GM21526 (cell line): ENCODE results near the gene GALNT9.
"Not testable (repeated sequence)": the region's sequence is repeated elsewhere in the genome, so short reads cannot be mapped to it uniquely, and the experiment has no call there.

Experiments
- ATAC-seq: cut with Tn5 transposase; IDR thresholded peaks from one replicate; pipeline ENCODE4 v1.9.1; 2021; ENCODE audit warnings: moderate library complexity; ENCODE audit not compliant: unreplicated experiment, low FRiP score

Gene GALNT9

GRCh38 chr12:132359551-132359950 is 30.2 kb upstream of the GALNT9 start:
- no peak for ATAC-seq

DNA sequence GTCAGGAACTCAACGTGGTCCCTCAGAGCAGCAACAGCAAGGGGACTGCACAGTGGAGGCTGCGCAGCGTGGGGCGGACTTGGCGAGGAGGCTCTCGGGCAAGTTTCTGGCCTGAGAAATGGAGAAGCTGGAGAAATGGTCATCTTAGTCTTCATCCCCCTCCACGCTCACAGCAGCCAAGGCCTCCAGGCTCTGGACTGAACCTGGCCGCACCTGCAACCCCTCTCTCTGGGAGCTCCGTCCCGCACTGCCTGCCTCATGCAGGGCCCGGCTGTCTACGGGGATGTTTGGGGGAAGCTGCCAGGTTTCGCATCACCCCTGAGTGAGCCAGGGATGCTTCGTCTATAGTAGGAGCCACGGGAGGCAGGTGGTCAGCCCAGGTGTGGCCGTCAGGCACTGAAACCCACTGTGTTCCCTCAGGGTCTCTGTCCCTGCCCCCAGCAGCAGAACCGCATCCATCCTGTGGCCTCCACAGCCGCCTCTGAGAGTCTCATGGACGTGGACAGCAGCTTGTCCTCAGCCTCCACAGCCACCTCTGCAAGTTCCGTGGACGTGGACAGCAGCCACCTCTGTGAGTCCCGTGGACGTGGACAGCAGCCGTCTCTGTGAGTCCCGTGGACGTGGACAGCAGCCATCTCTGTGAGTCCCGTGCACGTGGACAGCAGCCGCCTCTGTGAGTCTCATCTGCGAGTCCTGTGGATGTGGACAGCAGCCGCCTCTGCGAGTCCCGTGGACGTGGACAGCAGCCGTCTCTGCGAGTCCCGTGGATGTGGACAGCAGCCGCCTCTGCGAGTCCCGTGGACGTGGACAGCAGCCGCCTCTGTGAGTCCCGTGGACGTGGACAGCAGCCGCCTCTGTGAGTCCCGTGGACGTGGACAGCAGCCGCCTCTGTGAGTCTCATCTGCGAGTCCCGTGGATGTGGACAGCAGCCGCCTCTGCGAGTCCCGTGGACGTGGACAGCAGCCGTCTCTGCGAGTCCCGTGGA is 29.1 kb upstream of the GALNT9 start:
- ATAC-seq, result not testable (repeated sequence)

- ATAC-seq, result no peak
Observed at GRCh38 chr12:132357623-132358186, 28.3 kb upstream of the GALNT9 start.

- no peak for ATAC-seq
Observed at GRCh38 chr12:132356691-132357622, 27.6 kb upstream of the GALNT9 start.

GRCh38 chr12:132355742-132356681 is 26.6 kb upstream of the GALNT9 start:
- ATAC-seq, result no peak

- ATAC-seq, result no peak
Observed at GRCh38 chr12:132354982-132355680, 25.7 kb upstream of the GALNT9 start.

DNA sequence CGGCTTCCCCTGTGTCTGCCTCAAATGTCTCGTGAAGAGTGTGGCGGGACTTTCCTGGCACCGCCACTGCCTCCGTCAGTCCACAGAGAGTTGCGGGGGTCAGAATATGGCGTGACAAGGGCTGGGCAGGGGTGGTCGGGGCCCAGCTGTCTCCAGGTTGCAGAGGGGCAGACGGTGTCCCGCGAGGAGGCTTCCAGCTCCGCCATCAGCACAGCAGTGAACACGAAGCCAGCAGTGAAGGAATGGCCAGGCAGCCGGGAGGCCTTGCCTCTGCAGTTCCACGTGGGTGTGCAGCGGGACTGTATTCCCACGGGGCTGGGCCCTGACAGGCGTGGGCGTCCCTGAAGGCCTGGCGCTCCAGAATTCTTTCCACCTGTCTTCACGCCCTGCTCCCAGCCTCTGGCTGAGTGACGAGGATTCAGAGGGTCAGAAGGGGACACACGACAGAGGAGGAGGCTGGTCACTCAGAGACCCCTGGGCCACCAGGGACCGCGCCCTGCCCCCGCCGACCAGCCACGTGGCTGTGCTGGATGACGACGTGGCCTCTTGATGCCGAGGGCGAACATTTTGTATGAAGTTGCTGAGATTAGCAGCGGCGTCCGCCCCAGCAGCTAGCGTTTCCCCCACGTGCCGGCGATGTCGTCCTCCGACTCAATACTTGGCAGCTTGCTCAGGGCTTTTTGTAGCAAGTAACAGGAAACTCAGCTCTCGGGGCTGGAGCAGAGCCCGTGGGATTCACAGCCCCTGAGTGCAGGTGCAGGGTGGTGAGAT is 25.0 kb upstream of the GALNT9 start:
- no peak for ATAC-seq

DNA sequence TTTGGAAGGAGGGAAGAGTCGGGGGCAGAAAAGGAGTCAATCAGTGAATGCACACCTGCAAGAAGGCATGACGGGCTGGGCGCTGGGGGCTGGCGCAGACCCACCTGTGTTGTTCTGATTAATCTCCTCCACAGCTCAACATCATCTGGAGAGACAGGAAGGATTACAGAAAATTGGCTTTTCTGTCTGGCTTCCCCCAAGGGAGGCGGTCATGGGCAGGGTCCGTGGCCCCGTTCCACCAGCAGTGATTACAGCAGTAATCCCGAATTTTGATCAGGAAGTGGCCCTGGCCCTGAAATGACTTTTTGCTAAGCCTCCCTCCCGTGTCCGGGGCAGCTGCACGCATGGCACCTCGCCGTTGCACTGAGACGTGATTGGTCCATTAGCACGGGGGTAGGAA is 24.4 kb upstream of the GALNT9 start:
- ATAC-seq, result no peak

DNA sequence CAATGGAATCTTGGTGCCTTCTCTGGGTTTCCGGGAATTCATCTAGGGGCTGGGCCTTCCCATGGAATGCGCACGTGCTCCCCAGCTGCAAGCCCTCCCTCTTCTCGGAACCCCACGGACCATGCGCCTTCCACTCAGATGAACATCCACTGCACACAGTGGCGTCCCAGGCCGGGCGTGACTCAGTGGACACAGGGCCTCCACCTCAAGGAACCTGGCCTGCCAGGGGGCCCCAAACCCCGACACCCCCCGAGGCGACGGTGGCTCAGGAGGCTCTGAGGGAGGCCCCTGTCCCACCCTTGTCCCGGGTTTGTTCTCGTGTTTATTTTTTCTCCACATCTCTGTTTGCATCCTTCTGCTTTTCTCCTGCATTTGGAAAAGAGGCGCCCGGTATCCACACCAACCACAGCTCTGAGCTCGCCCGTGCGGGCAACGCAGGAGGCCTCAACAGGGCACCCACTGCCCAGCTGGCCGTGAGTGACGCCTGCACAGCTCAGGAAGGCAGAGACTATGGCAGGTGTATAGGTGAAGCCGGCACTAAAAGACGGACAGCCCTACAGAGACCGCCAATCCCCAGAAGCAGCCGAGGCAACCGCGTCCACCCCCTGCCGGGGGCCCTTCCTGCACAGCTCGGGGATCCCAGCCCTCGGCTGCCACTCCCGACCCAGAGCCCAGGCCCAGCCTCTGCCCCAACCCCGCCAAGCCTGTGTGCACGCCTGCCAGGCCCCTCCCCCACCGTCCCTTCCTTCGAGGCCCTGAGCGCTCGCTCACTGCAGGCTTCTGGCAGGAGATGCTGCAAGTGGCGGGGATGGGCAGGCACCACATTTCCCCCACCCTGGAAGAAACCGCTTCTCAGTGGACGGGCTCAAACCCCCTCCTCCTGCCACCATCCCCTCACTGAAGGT is 23.8 kb upstream of the GALNT9 start:
- ATAC-seq, result no peak

DNA sequence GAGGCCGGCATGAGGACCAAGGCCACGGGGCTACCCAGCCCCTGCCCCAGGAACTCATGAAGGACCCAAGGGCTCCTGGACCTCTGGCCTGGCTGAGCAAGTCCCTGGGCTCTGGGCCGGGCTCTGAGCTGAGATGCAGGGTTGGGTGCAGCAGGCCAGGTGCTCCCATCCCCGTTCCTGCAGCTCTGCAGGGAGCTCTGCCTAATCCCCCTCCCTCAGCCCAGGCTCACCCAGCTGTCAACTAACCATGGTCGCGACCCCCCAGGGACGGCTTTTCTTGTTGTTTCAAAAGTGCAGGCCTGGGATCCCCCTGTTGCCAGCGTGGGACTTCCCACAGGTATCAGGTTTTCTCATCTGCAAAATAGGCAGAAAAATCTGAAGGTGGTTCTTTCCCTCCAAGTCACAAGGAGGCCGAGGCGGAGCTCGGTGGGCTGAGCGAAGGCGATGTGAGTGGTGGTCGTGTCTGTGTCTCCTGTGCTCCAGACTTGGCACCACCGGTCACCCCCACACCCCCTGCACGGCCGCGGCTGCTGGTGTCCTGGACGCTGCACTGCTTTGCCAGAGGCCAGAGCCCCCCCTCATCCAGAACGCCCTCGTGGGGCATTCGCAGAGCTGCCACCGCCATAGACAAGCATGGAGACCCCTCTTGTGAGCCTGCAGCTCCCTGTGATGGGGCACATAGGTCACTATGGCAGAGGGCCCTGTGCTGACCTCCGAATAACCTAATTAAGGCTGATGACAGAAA is 22.5 kb upstream of the GALNT9 start:
- no peak for ATAC-seq

GRCh38 chr12:132349501-132350131 is 20.2 kb upstream of the GALNT9 start:
- ATAC-seq, result no peak

DNA sequence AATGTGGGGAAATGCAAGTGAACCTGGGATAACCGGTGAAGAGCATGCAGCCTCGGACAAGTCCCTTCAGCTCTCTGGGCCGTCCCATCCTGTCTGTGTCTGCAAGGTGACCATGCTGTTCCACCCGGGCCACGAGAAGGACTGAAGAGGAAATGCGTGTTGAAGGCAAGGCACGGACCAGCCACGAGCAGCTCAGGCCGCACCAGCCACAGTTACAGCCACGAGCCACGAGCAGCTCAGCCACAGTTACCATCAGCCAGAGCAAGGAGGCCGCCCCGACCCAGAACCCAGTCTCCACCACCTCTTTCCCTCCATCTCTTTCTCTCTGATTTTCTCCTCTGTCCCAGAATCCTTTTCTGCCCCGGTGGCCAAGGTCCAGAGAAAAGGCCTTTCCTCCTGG is 18.8 kb upstream of the GALNT9 start:
- no peak for ATAC-seq

DNA sequence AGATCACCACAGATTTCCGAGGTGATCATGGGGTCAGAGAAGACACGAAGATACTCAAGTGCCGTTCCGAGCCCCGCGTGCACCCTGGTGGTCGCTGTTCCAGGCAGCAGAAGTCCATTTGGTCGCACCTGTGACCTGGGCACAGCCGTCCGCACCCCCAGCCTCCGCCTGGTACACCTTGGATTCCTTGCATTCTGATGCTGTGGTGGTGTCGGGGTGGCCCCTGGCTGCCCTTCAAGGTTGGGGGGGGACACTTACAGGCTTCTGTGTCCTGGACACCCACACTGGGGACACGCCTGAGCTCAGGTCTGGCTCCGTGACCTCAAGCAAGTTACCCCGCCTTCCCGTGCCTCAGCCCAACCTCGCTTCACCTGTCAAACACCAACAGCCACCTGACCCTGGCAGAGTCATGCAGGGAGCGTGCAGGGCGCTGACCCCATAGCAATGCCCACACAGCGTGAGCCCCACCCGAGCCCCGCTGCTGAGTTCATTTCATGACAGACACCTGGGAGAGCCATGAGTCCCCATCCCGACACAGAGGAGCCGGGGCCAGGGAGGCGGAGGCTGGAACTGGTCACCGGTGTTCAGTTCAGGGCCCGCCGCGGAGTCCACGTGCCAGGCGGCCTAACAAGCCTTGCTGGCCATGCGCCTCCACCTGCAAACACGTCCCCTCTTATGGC is 17.9 kb upstream of the GALNT9 start:
- ATAC-seq, result no peak

DNA sequence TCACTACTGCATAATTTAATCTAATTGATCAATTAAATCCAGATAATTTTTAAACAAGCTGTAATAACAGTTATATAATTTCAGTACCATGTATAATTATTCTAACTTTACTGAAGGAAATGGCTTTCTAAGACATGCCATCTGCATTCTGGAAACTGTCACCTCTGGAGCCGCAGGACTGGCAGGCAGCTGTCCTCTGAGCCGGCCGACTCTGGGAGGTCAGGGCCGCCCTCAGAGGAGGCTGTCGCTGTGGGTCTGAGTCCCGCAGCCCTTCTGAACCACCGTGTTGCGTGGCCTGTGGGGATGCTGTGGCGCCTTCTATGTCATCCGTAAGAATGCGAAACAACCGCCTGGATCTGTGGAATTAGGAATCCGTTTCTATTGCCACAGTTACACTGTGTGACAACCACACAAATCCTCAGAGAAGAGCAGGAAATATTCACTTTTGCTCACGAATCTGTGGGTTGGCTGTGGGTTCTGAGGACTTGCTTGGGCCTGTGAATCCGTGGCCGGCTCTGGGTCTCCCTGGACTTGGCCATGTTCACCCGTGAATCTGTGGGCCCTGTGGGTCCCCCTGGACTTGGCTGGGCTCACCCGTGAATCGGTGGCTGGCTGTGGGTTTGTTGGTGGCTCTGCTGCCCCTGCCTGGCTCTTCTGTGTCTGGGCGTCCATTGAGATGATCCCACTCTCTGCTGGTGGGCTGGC is 17.2 kb upstream of the GALNT9 start:
- ATAC-seq, result no peak

DNA sequence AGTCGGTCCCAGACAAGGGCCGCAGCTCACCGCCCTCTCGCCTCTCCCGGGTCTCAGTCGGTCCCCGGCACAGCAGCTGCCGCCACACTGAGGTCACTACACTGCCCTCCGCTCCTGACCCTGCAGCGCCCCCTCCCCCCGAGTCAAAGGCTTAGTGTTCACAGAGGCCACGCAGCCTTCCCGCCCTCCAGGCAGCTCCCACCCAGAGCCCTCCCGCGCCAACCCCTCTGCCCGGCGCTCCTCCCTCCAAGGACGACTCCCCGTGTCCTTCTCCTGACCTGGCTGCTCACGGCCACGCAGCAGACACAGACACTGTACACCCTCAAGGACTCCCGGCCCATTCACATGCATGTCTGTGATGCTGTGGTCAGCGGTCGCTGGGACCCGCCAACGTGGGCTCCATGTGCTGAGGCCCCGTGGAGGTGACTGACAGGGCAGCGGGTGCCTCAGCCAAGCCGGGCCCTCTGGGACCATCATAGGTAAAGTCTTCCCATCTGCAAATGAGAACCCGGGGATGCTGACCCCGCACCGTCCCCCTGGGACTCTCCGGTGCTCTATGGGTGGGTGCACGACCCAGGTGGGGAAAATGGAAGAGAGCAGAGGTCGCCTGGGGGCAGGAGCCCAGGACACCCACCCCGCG is 16.3 kb upstream of the GALNT9 start:
- no peak for ATAC-seq
